PC-9 (cell line): Measurements from ENCODE around the gene C4orf36.

Experiments used
- CTCF ChIP-seq: fragments of 200-600 bp; sonication (generic); conservative IDR thresholded peaks from 2 replicates; pipeline ENCODE4 v1.6.1; 2017; ENCODE audit warnings: mixed run types, antibody characterized with exemption, mild to moderate bottlenecking, moderate library complexity
- EZH2 ChIP-seq: fragments of 200-600 bp; sonication (generic); IDR thresholded peaks from 2 replicates; pipeline ENCODE4 v1.8.0; 2017; ENCODE audit warnings: antibody characterized with exemption, low read depth

- no peak for TF ChIP-seq CTCF
- TF ChIP-seq EZH2 = no peak
These were observed 44.7 kb downstream of the C4orf36 start for GRCh38 chr4:86847571-86847970.
